ENCODE data around the gene EIF4G1.
A peak's percentile ranks its signal among the peaks of the same experiment; 100 is the strongest.
"Not testable (repeated sequence)": the region's sequence is repeated elsewhere in the genome, so short reads cannot be mapped to it uniquely, and the experiment has no call there.

EIF4G1 gene

GRCh38 chr3:184314363-184314699 is at the start of gene EIF4G1:
EIF4G1 (plus strand) TSS chr3:184314606; CDS start chr3:184315797, 1,191 bp downstream.
- peak; percentile 82 to 95 (median 84) for DNase-seq (ENCODE audit: low read depth in 3 of 3)

GRCh38 chr3:184267249-184267648 is 47.2 kb upstream of the EIF4G1 start:
- DNase-seq (ENCODE audit: low read depth in 3 of 3), result not testable (repeated sequence)

- DNase-seq (ENCODE audit: low read depth in 3 of 3), result no peak
These were observed 42.1 kb upstream of the EIF4G1 start for GRCh38 chr3:184272269-184272668.

GRCh38 chr3:184275381-184275701 is 39.1 kb upstream of the EIF4G1 start:
- no peak for DNase-seq (ENCODE audit: low read depth in 3 of 3)

GRCh38 chr3:184275961-184276910 is 38.2 kb upstream of the EIF4G1 start, which contains the start of gene ECE2:
ECE2 (plus strand) TSS chr3:184276022; CDS start chr3:184276154, 132 bp downstream.
- no peak for DNase-seq (ENCODE audit: low read depth in 3 of 3)

- no peak for DNase-seq (ENCODE audit: low read depth in 3 of 3)
These were observed 37.0 kb upstream of the EIF4G1 start for GRCh38 chr3:184277366-184277765.

GRCh38 chr3:184282941-184283340 is 31.5 kb upstream of the EIF4G1 start:
- DNase-seq (ENCODE audit: low read depth in 3 of 3), result no peak

GRCh38 chr3:184283681-184284080 is 30.7 kb upstream of the EIF4G1 start:
- no peak for DNase-seq (ENCODE audit: low read depth in 3 of 3)

GRCh38 chr3:184284696-184285095 is 29.7 kb upstream of the EIF4G1 start:
- DNase-seq (ENCODE audit: low read depth in 3 of 3), result no peak

- DNase-seq (ENCODE audit: low read depth in 3 of 3), result peak; percentile 43 to 64 (median 48)
These were observed 24.9 kb upstream of the EIF4G1 start for GRCh38 chr3:184289426-184289938.

- no peak for DNase-seq (ENCODE audit: low read depth in 3 of 3)
These were observed 24.1 kb upstream of the EIF4G1 start for GRCh38 chr3:184290331-184290730.

- no peak for DNase-seq (ENCODE audit: low read depth in 3 of 3)
These were observed 23.2 kb upstream of the EIF4G1 start for GRCh38 chr3:184291044-184291737.

GRCh38 chr3:184291738-184292445 is 22.5 kb upstream of the EIF4G1 start:
- DNase-seq (ENCODE audit: low read depth in 3 of 3), result no peak

GRCh38 chr3:184295771-184296170 is 18.6 kb upstream of the EIF4G1 start:
- DNase-seq (ENCODE audit: low read depth in 3 of 3), result no peak

- DNase-seq (ENCODE audit: low read depth in 3 of 3), result no peak
These were observed 17.8 kb upstream of the EIF4G1 start for GRCh38 chr3:184296616-184297015.

GRCh38 chr3:184298759-184299487 is 15.5 kb upstream of the EIF4G1 start, which contains the start of gene PSMD2:
PSMD2 (plus strand) TSS chr3:184299241; CDS start chr3:184299267, 26 bp downstream.
- DNase-seq (ENCODE audit: low read depth in 3 of 3), result peak; percentile 93 to 98 (median 98)

- no peak for DNase-seq (ENCODE audit: low read depth in 3 of 3)
These were observed 14.7 kb upstream of the EIF4G1 start for GRCh38 chr3:184299488-184300377.

- no peak for DNase-seq (ENCODE audit: low read depth in 3 of 3)
These were observed 14.1 kb upstream of the EIF4G1 start for GRCh38 chr3:184300378-184300720.

- no peak for DNase-seq (ENCODE audit: low read depth in 3 of 3)
These were observed 8.8 kb upstream of the EIF4G1 start for GRCh38 chr3:184305577-184305976.

GRCh38 chr3:184306341-184306972 is 7.9 kb upstream of the EIF4G1 start:
- no peak for DNase-seq (ENCODE audit: low read depth in 3 of 3)

Measured in stimulated activated CD4-positive, alpha-beta T cell treated with anti-CD3 and anti-CD28 coated beads, TNF-alpha, amount 100 ng/mL, for 48 hours (primary cell).